PFSK-1 (cell line): ENCODE measurements around the gene TPRA1.

ENCODE experiments used
- FOXP2 ChIP-seq: optimal IDR thresholded peaks from 2 replicates; pipeline ENCODE3; 2011; ENCODE audit warnings: borderline replicate concordance, control low read depth, inconsistent platforms; ENCODE audit not compliant: insufficient read depth; ENCODE audit errors: extremely low read length, extremely low read depth
- POLR2AphosphoS5 ChIP-seq: IDR thresholded peaks from 2 replicates; pipeline ENCODE4 v1.6.1; 2012; ENCODE audit warnings: low read depth, mild to moderate bottlenecking, control low read depth, low read length, moderate library complexity
- REST ChIP-seq, 2 experiments: IDR thresholded peaks; 2 replicates each; pipeline versions ENCODE4 v1.6.1 to v1.8.0; 2011 to 2012; ENCODE audit warnings: low read depth in 2 of 2, low read length in 2 of 2, control low read depth in 1 of 2, inconsistent platforms in 1 of 2, mild to moderate bottlenecking in 1 of 2, moderate library complexity in 1 of 2; ENCODE audit not compliant: insufficient read depth in 1 of 2
- TAF1 ChIP-seq: IDR thresholded peaks from 2 replicates; pipeline ENCODE4 v1.6.1; 2012; ENCODE audit warnings: low read length, control low read depth, borderline replicate concordance; ENCODE audit not compliant: insufficient read depth

GRCh38 chr3:127545216-127545615 is 45.3 kb downstream of the TPRA1 start:
- TF ChIP-seq TAF1 = no peak
- no peak for TF ChIP-seq REST (IDR thresholded peaks at IDR 0.05; ENCODE audit: insufficient read depth in 1 of 2, low read depth in 2 of 2, low read length in 2 of 2)
- TF ChIP-seq POLR2AphosphoS5 = no peak
- TF ChIP-seq FOXP2 = no peak
